NCI-H69 (cell line): Measurements from ENCODE around the gene LCE5A.
"Not testable (repeated sequence)": the region's sequence is repeated elsewhere in the genome, so short reads cannot be mapped to it uniquely, and the experiment has no call there.

Experiments
- DNase-seq: peaks from one replicate; lab custom pipeline; 2025; lab: John Stamatoyannopoulos, UW

LCE5A gene, protein sequence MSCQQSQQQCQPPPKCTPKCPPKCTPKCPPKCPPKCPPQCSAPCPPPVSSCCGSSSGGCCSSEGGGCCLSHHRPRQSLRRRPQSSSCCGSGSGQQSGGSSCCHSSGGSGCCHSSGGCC

GRCh38 chr1:152510503-152510902 is at the start of gene LCE5A:
Gene LCE5A (plus strand): TSS chr1:152510803. CDS start chr1:152511535, 732 bp downstream.
- no peak for DNase-seq

GRCh38 chr1:152461544-152461943 is 49.1 kb upstream of the LCE5A start:
- peak; percentile 58 for DNase-seq

DNA sequence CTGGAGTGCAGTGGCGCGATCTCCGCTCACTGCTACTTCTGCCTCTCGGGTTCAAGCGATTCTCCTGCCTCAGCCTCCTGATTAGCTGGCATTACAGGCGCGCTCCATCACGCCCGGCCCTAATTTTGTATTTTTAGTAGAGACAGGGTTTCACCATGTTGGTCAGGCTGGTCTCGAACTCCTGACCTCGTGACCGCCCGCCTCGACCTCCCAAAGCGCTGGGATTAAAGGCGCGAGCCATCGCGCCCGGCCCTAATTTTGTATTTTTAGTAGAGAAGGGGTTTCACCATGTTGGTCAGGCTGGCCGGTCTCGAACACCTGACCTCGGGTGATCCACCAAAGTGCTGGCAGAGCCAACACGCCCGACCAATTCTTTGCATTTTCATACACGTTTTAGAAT is 48.0 kb upstream of the LCE5A start:
- DNase-seq, result no peak

DNA sequence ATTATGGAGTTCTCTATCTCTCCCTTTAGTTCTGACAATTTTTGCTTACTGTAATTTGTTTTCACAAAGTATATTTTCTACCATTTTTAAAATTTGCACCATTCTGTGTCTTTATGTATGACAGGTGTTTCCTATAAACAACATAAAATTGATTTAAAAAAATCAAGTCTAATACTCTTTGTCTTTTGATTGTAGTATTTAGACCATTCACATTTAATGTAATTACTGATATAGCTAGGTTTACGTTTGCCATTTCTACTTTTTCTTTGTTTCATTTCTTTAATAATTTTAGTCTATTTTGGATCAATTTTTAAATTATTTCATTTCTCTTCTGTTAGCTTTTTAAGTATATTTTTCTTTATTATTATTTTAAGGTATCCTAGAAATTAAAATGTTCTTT is 44.4 kb upstream of the LCE5A start:
- DNase-seq, result no peak

DNA sequence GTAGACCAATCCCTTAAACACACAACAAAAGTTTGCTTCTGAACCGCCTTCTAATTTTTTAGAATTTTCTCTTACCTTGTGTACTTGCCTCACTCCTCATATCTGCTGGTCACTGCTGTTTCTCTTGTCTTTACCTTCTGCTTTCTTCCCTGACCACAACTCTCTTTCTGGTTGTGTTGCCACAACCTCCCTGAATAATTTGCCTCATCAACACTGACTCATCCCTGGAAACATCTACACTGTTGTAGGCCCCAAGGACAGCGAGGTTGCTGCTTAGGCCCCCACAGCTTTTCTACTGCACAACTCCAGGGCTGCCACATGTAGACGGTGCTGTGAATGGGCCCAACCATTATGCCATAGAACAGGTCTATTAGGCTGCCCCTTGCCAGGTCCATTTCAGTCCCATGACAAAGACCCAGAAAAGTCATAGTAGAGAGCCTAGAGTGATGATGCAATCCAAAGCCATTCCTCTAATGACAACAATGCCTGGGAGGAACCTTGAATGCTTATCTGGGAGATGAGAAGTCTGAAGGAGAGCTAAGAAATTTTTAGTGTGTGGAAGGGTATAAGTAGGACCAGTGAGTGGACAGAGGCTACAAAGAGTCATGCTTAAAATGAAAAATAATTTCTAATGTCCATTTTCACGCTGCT is 36.6 kb upstream of the LCE5A start:
- no peak for DNase-seq

- DNase-seq, result peak; percentile 47
Measured at GRCh38 chr1:152479792-152480595, 30.6 kb upstream of the LCE5A start.

DNA sequence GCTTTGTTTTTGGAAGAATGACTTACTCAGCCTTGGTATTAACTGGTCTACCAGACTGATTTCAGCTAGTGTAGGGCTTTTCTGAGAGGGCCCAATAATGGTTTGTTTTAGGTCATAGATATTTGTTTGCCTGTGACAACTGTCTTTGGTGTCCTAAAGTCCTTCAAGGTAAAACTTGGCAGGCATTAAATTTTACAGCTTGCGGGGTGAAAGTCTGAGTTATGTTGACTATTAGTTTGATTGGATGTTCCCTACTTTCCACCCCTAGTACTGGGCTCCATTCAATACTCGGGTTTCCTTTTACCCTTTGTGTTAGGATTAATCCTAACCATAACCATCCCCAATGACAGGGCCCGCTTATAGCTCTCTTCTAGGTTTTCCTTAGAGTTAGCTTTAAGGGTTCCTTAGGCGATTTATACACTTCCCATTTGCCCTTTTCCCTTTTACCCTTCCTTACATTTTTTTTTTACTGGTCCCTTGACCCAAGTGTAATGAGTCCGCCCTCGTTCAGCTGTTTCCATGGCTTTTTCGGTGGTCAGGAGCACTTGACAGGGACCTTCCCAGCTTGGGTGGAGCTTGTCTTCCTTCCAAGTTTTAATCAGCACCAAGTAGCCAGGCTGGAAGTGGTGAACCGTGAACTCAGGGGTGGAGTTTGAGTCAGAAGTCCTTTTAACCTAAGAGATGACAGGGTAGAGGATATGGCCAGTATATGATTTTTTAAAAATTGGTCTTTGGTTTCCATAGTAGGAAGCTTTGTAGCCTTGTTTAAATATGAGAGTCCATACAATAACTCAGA is 28.5 kb upstream of the LCE5A start:
- no peak for DNase-seq

DNA sequence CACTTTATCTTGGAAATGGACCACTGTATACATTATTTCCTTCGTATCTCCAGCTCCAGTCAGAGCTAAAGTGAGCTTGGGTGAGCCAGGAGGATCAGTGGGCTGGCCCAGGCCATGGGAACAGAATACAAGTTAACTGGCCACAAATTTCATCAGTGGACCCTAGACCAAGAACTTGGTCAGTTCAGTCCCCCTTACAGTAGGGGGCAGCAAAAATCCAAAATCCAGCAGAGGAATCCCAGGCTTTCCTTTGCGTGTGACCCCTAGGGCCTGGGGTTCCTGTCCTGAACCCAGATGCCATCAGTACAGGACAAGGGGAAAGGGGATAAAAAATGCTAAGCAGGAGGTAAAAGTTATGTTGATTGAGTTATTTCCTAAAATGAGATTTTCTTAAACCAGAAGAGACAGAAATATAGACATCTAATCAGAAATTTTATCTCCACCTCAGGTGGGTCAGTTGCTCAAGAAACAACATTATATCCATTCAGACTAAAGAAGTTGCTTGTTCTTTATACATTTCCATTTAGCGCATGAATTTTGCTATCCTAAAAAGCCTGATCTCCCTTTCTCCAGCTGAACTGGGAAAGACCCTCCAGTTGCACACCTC is 24.1 kb upstream of the LCE5A start:
- DNase-seq, result no peak

DNA sequence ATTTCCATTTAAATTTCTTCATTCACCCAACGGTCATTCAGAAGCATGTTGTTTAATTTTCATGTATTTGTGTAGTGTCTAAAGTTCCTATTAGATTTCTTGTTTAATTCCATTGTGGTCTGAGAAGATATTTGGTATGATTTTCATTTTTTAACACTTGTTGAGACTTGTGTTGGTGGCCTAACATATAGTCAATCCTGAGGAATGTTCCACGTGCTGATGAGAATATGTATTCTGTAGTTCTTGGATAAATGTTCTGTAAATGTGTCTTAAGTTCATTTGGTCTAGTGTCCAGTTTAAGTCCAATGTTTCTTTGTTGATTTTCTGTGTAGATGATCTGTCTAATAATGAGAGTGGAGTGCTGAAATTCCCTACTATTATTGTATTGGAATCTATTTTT is 22.7 kb upstream of the LCE5A start:
- no peak for DNase-seq

DNA sequence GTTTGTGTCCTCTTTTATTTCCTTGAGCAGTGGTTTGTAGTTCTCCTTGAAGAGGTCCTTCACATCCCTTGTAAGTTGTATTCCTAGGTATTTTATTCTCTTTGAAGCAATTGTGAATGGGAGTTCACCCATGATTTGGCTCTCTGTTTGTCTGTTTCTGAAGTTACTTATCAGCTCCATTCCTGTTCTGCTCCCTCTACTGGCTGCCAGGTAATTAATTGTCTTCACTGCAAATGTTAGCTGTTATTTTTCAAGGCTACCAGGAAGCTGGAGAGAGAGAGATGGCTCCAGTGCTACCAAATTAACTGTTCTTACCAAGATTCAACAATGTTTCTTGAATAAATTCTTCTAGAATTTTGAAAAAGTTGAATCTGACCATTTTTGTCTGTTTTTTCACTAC is 19.1 kb upstream of the LCE5A start:
- DNase-seq, result not testable (repeated sequence)

- DNase-seq, result no peak
Measured at GRCh38 chr1:152495066-152495675, 15.4 kb upstream of the LCE5A start.

GRCh38 chr1:152497273-152497672 is 13.3 kb upstream of the LCE5A start:
- DNase-seq, result no peak

- DNase-seq, result no peak
Measured at GRCh38 chr1:152501704-152502103, 8.9 kb upstream of the LCE5A start.

- DNase-seq, result no peak
Measured at GRCh38 chr1:152502496-152503180, 8.0 kb upstream of the LCE5A start.

GRCh38 chr1:152505083-152505482 is 5.5 kb upstream of the LCE5A start:
- no peak for DNase-seq

- no peak for DNase-seq
Measured at GRCh38 chr1:152506899-152507498, 3.6 kb upstream of the LCE5A start.

DNA sequence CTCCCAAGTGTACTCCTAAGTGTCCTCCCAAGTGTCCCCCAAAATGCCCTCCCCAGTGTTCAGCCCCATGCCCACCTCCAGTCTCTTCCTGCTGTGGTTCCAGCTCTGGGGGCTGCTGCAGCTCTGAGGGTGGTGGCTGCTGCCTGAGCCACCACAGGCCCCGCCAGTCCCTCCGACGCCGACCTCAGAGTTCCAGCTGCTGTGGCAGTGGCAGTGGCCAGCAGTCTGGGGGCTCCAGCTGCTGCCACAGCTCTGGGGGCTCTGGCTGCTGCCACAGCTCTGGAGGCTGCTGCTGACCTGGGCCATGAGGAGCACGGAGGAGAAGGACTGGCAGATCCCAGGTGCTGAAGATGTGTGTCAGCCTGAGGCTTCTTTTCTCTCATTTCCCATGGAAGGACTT is 993 bp downstream of the LCE5A start:
- no peak for DNase-seq

GRCh38 chr1:152513081-152513480 is 2.5 kb downstream of the LCE5A start:
- DNase-seq, result no peak

DNA sequence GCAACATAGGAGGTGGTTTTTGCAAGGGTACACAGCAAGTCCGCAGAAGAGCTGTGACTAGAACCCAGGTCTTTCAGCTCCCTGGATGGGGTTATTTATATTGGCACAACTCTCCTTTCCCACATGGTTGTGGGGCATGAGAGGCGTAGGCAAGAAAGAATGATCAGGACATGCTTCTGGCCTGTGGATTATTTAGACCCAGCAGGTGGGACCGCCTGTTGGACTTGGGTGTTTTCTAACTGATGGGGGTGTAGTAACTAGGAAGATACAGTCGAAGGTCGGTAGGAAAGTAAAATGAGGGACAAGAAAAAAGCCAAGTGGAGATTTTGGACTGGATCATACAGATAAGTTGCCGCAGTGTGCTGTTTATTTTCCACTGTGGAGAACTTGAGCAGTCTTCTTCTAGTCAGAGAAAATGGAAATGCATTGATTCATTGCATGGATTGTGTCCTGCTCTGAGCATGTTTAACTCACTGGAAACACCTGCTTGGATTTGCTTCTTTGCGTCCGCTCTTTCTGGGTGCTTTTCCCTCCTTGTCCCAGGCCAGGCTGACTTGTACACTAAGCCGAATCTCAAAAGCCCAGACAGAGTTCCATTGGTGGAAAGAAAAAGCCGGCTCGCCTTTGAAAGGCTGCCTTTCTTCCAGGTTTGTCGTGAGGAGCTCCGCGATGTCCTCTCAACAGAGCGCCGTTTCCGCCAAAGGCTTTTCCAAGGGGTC is 4.3 kb downstream of the LCE5A start:
- DNase-seq, result no peak

GRCh38 chr1:152515434-152515783 is 4.8 kb downstream of the LCE5A start:
- DNase-seq, result no peak
